Spleen (tissue), 7 donors: Measurements from ENCODE around the gene TSKS.
A peak's percentile ranks its signal among the peaks of the same experiment; 100 is the strongest.

ENCODE experiments used
- POLR2A ChIP-seq, 3 donors: fragments of 450-650 bp; IDR thresholded peaks; one replicate each; pipeline ENCODE4 v1.5.1; 2017; ENCODE audit warnings: antibody characterized with exemption in 3 of 3, mild to moderate bottlenecking in 1 of 3
- POLR2AphosphoS5 ChIP-seq, 3 donors: sonication (generic); formaldehyde crosslinking; IDR thresholded peaks; one replicate each; pipeline ENCODE4 v1.5.1; 2017; ENCODE audit warnings: antibody characterized with exemption in 3 of 3
- TF ChIP-seq, protein P1 (sequence below), 11 experiments: fragments of 200-600 bp in 7 of 11; fragments of 450-650 bp in 4 of 11; sonication (generic) in 4 of 11; IDR thresholded peaks in 8 of 11; conservative IDR thresholded peaks in 3 of 11; 1 replicate in 7 of 11; 2 replicates in 4 of 11; pipeline versions ENCODE4 v1.4.0 to v1.8.0; 2016 to 2021; ENCODE audit warnings: antibody characterized with exemption in 11 of 11, inconsistent platforms in 4 of 11, mild to moderate bottlenecking in 1 of 11
- donor health status: DM: no; HTN: no; CAD: no; lungs with moderate emphysema.
- donor health status: DM: no; HTN: no; CAD: no.
- donor health status: DM: no; HTN: no; CAD: no.

DNA sequence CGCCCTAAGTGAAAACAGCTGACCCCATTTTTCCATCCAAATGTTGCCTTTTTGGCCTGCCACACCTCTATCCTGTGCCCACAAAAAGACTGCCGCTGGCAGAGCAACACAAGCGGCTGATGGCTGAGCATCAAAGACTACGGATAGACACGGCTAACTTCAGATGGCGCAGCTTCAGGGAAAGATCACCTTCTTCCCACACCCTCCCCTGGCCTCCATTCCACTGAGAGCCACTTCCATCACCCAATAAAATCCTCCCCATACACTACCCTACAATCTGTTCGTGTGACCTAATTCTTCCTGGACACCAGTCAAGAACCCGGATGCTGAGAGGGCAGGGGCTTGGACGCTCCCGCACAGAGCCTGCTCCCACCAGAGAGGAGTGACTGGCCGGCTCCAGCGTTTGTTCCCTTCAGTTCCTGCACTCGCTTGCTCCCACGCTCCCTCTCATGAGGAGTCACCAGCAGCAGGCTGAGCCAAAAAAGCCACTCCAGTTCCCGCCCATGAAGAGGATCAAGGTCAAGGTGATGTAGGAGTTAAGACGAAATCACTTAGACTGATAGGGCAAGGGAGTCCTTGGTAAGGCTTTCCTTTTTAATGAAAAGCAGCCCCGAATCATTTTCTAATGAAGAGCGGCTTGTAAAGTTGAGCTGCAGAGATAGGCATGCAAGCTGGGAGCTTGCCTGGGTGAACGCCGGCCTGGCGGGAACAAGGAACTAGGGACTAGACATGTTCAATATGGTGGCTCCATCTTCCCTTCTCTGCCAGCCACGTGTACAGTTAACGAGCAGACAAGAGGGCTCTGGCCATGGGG, 35.7 kb downstream of the TSKS start:
- TF ChIP-seq, protein P1, sequence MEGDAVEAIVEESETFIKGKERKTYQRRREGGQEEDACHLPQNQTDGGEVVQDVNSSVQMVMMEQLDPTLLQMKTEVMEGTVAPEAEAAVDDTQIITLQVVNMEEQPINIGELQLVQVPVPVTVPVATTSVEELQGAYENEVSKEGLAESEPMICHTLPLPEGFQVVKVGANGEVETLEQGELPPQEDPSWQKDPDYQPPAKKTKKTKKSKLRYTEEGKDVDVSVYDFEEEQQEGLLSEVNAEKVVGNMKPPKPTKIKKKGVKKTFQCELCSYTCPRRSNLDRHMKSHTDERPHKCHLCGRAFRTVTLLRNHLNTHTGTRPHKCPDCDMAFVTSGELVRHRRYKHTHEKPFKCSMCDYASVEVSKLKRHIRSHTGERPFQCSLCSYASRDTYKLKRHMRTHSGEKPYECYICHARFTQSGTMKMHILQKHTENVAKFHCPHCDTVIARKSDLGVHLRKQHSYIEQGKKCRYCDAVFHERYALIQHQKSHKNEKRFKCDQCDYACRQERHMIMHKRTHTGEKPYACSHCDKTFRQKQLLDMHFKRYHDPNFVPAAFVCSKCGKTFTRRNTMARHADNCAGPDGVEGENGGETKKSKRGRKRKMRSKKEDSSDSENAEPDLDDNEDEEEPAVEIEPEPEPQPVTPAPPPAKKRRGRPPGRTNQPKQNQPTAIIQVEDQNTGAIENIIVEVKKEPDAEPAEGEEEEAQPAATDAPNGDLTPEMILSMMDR (IDR thresholded peaks at IDR 0.05 in 8 of 11, conservative IDR thresholded peaks at IDR 0.05 in 3 of 11): no peak
- TF ChIP-seq POLR2A (IDR thresholded peaks at IDR 0.05) (no peak), POLR2AphosphoS5 (IDR thresholded peaks at IDR 0.05) (peak; percentile 14 to 59 (median 58))
